H1 (cell line): Measurements from ENCODE around the gene CLN5. TPM values are rescaled to one million over a fixed set of nuclear protein-coding genes. Genes with fewer than 3 reads are reported as not detected.

Experiments
- CREB1 ChIP-seq: IDR thresholded peaks from 2 replicates; pipeline ENCODE4 v1.6.1; 2012; ENCODE audit warnings: inconsistent platforms
- RAD21 ChIP-seq, 2 experiments: IDR thresholded peaks in 1 of 2; conservative IDR thresholded peaks in 1 of 2; 2 replicates each; pipeline ENCODE4 v1.6.1; 2011; ENCODE audit warnings: low read depth in 2 of 2, low read length in 2 of 2, improper control_type of control experiment in 1 of 2, inconsistent platforms in 1 of 2, mild to moderate bottlenecking in 1 of 2, moderate library complexity in 1 of 2
- polyA plus RNA-seq, 7 experiments: library from polyadenylated mRNA; depleted of rRNA in 3 of 7; stranded (reverse) in 5 of 7; unstranded in 2 of 7; fragments of >200 nt in 5 of 7; fragments of 200-250 nt in 2 of 7; gene quantifications; 1 replicate in 5 of 7; 2 replicates in 1 of 7; 4 replicates in 1 of 7; pipeline versions ENCODE4 v1.2.1 to v1.2.3, GENCODE V29; 2011 to 2013; ENCODE audit warnings: missing spikeins in 2 of 7, mixed read lengths in 2 of 7
- total RNA-seq: library from RNA; stranded (reverse); fragmentation: NEBNext Ultra II Directional; extraction: Animal tissue kit (Norgen Biotek cat#: 25700); gene quantifications from 2 replicates; pipeline ENCODE4 v1.2.1, GENCODE V29; 2021

The CLN5 gene
- total and polyA plus RNA-seq, 2 of the 8 experiments (the other 6 are each of a cell fraction or from before 2014, with no cell fraction given), result 5.3 to 10.1 TPM

- no peak for TF ChIP-seq RAD21 (IDR thresholded peaks at IDR 0.05 in 1 of 2, conservative IDR thresholded peaks at IDR 0.05 in 1 of 2; ENCODE audit: low read depth in 2 of 2, low read length in 2 of 2)
- no peak for TF ChIP-seq CREB1
Measured at GRCh38 chr13:76976490-76976889, 15.4 kb upstream of the CLN5 start (continued).
